Activated CD4-positive, alpha-beta T cell treated with anti-CD3 and anti-CD28 coated beads, Interleukin-2, amount 50 U/mL, for 48 hours (primary cell): Measurements from ENCODE around the gene SEC14L3.
"Not testable (repeated sequence)": the region's sequence is repeated elsewhere in the genome, so short reads cannot be mapped to it uniquely, and the experiment has no call there.

ENCODE experiments used
- DNase-seq, 2 experiments: peaks; one replicate each; pipeline ENCODE4 v3.0.0-alpha.2; 2020

SEC14L3 gene

GRCh38 chr22:30485362-30485988 lies 13.7 kb upstream of the SEC14L3 start:
- DNase-seq = peak; percentile 79 to 84

- no peak for DNase-seq
These were observed 11.4 kb upstream of the SEC14L3 start for GRCh38 chr22:30483169-30483568.

GRCh38 chr22:30481711-30482110 lies 9.9 kb upstream of the SEC14L3 start:
- DNase-seq = no peak

- no peak for DNase-seq
These were observed 8.2 kb upstream of the SEC14L3 start for GRCh38 chr22:30479981-30480380.

- DNase-seq = no peak
These were observed 3.0 kb upstream of the SEC14L3 start for GRCh38 chr22:30474683-30475424.

GRCh38 chr22:30474121-30474520 lies 2.3 kb upstream of the SEC14L3 start:
- no peak for DNase-seq

- DNase-seq = no peak
These were observed 1.3 kb upstream of the SEC14L3 start for GRCh38 chr22:30472994-30473720.

- DNase-seq = no peak
These were observed 1.2 kb downstream of the SEC14L3 start for GRCh38 chr22:30470655-30471054.

- DNase-seq = no peak
These were observed 2.7 kb downstream of the SEC14L3 start for GRCh38 chr22:30469165-30469564.

- DNase-seq = not testable (repeated sequence)
These were observed 11.3 kb downstream of the SEC14L3 start for GRCh38 chr22:30460555-30460954.

- DNase-seq = no peak
These were observed 11.7 kb downstream of the SEC14L3 start for GRCh38 chr22:30460147-30460546.

- DNase-seq = peak in 1 of 2 experiments; percentile 22
These were observed 12.4 kb downstream of the SEC14L3 start for GRCh38 chr22:30459181-30460052.

GRCh38 chr22:30457981-30458380 lies 13.8 kb downstream of the SEC14L3 start:
- DNase-seq = no peak

GRCh38 chr22:30455075-30455840 lies 16.6 kb downstream of the SEC14L3 start:
- DNase-seq = no peak

GRCh38 chr22:30453731-30454510 lies 17.9 kb downstream of the SEC14L3 start:
- peak in 1 of 2 experiments; percentile 26 for DNase-seq

- DNase-seq = no peak
These were observed 19.0 kb downstream of the SEC14L3 start for GRCh38 chr22:30452861-30453260.

- DNase-seq = not testable (repeated sequence)
These were observed 20.3 kb downstream of the SEC14L3 start for GRCh38 chr22:30451488-30451887.

GRCh38 chr22:30447656-30448055 lies 24.2 kb downstream of the SEC14L3 start:
- DNase-seq = no peak

- no peak for DNase-seq
These were observed 26.2 kb downstream of the SEC14L3 start for GRCh38 chr22:30445438-30446145.

GRCh38 chr22:30444632-30445437 lies 27.0 kb downstream of the SEC14L3 start:
- peak; percentile 61 to 76 for DNase-seq
